Measurements from ENCODE around the gene ADPRS. TPM values are rescaled to one million over a fixed set of nuclear protein-coding genes. Genes with fewer than 3 reads are reported as not detected.

Gene ADPRS
- total and polyA plus RNA-seq, 2 donors (not counting 3 experiments of a cell fraction or from before 2014, with no cell fraction given), result 32.9 to 48.1 TPM

DNA sequence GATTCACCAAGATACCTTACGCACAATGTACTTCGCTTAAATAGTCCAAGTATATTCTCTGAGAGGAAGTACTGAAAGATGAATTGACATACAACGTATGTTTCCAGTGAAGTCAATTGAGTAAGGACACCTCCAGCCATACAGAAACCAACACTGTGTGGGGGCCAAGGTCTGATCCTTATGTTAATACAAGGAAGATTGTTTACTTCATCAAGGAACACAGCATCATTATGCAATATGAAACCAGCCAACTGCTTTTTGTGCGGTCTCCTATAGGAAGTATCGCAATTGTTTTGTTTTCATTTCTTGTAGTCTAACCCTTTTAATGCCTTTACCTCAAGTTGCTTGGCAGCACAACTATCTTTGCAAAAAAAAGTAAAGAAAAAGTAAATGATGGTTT is 33.0 kb upstream of the ADPRS start:
- FAIRE-seq (no peak), DNase-seq (ENCODE audit: low read depth, low spot score) (no peak)
- Histone ChIP-seq H3K4me2 (ENCODE audit: insufficient read depth, low read length) (no peak overlapping the region), H3K79me2 (ENCODE audit: control insufficient read depth, insufficient read depth, low read length) (no peaks in the 10 kb centered on the region), H3K27ac (ENCODE audit: insufficient read depth, low read depth, low read length) (no peak overlapping the region), H3K9me3 (replicated peaks; ENCODE audit: control insufficient read depth, insufficient read depth, low read length) (no peaks in the 10 kb centered on the region), H3K4me3 (replicated peaks in 1 of 3; ENCODE audit: insufficient read depth in 1 of 3, low read depth in 1 of 3, low read length in 3 of 3) (no peak overlapping the region), H3K4me1 (ENCODE audit: control insufficient read depth, extremely low read depth, insufficient read depth, low read length) (no peaks in the 10 kb centered on the region), H3K9me1 (replicated peaks; ENCODE audit: control insufficient read depth, extremely low read depth, insufficient read depth, low read length) (no peaks in the 10 kb centered on the region), H2AFZ (ENCODE audit: low read depth, low read length) (no peak overlapping the region), H3K36me3 (ENCODE audit: control insufficient read depth in 2 of 2, extremely low read depth in 1 of 2, insufficient read depth in 2 of 2, low read length in 2 of 2) (peaks cover 2% of the 10 kb centered on the region in 2 experiments), H4K20me1 (replicated peaks; ENCODE audit: control insufficient read depth, extremely low read depth, insufficient read depth, low read length) (no peaks in the 10 kb centered on the region), H3K27me3 (ENCODE audit: control insufficient read depth in 2 of 2, insufficient read depth in 2 of 2, low read length in 2 of 2) (no peaks in the 10 kb centered on the region), H3K9ac (replicated peaks; ENCODE audit: extremely low read depth, insufficient read depth, low read length) (no peak overlapping the region)
- TF ChIP-seq FOS (IDR thresholded peaks at IDR 0.05; ENCODE audit: borderline replicate concordance, insufficient read depth, low read length) (no peak), POLR2A (IDR thresholded peaks at IDR 0.05; ENCODE audit: low read depth, low read length) (no peak), GATA2 (IDR thresholded peaks at IDR 0.05; ENCODE audit: insufficient read depth, insufficient read length, low read depth, low read length) (no peak), MYC (IDR thresholded peaks at IDR 0.05; ENCODE audit: low read depth, low read length) (no peak), JUN (IDR thresholded peaks at IDR 0.05; ENCODE audit: borderline replicate concordance, insufficient read depth, insufficient read length, low read depth) (no peak)
- no TSS peak for BruUV-seq (replicated peaks)
- dilution Hi-C loops (cut with MboI; ENCODE audit: extremely low pct_ligation_motif_present, low sequenced_read_pairs) (no loop called here), intact Hi-C loops (cut with micrococcal nuclease) (no loop called here)
- POLR2A ChIA-PET, result no interaction called here
- CTCF ChIA-PET, result no interaction called here

DNA sequence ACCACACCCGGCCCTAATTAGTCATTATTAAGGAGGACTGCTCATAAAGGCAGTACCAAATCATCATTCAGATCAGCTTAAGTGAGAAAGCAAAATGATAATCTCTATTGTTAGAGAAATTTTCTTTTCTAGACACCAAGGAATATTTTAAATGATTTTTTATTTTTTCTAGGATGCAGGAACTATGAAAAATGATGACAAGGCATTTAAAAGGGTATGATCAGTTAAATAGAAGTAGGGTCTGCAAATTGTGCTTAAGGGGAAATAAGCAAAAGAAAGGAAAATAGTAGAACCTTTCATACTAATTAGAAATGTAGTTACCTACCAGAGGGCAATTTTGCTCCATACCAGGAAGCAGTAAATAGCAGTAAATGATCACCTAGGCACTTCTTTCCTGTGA is 26.4 kb upstream of the ADPRS start:
- intact Hi-C loops (cut with micrococcal nuclease) (no loop called here), dilution Hi-C loops (cut with MboI; ENCODE audit: extremely low pct_ligation_motif_present, low sequenced_read_pairs) (no loop called here)
- FAIRE-seq (no peak), DNase-seq (ENCODE audit: low read depth, low spot score) (no peak)
- CTCF ChIA-PET, result interaction anchor here (0.7 kb wide), 1 partner anchor 1773 kb away, joined by 6 read pairs; no protein-coding TSS in a partner anchor
- TF ChIP-seq, protein P1, sequence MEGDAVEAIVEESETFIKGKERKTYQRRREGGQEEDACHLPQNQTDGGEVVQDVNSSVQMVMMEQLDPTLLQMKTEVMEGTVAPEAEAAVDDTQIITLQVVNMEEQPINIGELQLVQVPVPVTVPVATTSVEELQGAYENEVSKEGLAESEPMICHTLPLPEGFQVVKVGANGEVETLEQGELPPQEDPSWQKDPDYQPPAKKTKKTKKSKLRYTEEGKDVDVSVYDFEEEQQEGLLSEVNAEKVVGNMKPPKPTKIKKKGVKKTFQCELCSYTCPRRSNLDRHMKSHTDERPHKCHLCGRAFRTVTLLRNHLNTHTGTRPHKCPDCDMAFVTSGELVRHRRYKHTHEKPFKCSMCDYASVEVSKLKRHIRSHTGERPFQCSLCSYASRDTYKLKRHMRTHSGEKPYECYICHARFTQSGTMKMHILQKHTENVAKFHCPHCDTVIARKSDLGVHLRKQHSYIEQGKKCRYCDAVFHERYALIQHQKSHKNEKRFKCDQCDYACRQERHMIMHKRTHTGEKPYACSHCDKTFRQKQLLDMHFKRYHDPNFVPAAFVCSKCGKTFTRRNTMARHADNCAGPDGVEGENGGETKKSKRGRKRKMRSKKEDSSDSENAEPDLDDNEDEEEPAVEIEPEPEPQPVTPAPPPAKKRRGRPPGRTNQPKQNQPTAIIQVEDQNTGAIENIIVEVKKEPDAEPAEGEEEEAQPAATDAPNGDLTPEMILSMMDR (IDR thresholded peaks at IDR 0.05; ENCODE audit: extremely low read depth in 1 of 2, insufficient read depth in 1 of 2, low read depth in 1 of 2, low read length in 2 of 2), result no peak
- TF ChIP-seq EZH2 (IDR thresholded peaks at IDR 0.05; ENCODE audit: borderline replicate concordance, low read depth, low read length, severe bottlenecking) (no peak), POLR2A (IDR thresholded peaks at IDR 0.05; ENCODE audit: low read depth, low read length) (no peak), FOS (IDR thresholded peaks at IDR 0.05; ENCODE audit: borderline replicate concordance, insufficient read depth, low read length) (no peak), JUN (IDR thresholded peaks at IDR 0.05; ENCODE audit: borderline replicate concordance, insufficient read depth, insufficient read length, low read depth) (no peak), MYC (IDR thresholded peaks at IDR 0.05; ENCODE audit: low read depth, low read length) (no peak), GATA2 (IDR thresholded peaks at IDR 0.05; ENCODE audit: insufficient read depth, insufficient read length, low read depth, low read length) (no peak), POLR2AphosphoS5 (IDR thresholded peaks at IDR 0.05; ENCODE audit: insufficient read depth, low read depth, low read length) (no peak)
- TF ChIP-seq, protein P2, sequence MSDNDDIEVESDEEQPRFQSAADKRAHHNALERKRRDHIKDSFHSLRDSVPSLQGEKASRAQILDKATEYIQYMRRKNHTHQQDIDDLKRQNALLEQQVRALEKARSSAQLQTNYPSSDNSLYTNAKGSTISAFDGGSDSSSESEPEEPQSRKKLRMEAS (IDR thresholded peaks at IDR 0.05; ENCODE audit: insufficient read depth, insufficient read length), result no peak
- no peaks in the 10 kb centered on the region for H3K79me2 ChIP-seq (ENCODE audit: control insufficient read depth, insufficient read depth, low read length)
- no peaks in the 10 kb centered on the region for H3K4me1 ChIP-seq (ENCODE audit: control insufficient read depth, extremely low read depth, insufficient read depth, low read length)
- no peaks in the 10 kb centered on the region for H3K9me1 ChIP-seq (replicated peaks; ENCODE audit: control insufficient read depth, extremely low read depth, insufficient read depth, low read length)
- H3K27me3 ChIP-seq (ENCODE audit: control insufficient read depth in 2 of 2, insufficient read depth in 2 of 2, low read length in 2 of 2), result no peaks in the 10 kb centered on the region
- no peak overlapping the region for H3K4me3 ChIP-seq (replicated peaks in 1 of 3; ENCODE audit: insufficient read depth in 1 of 3, low read depth in 1 of 3, low read length in 3 of 3)
- no peak overlapping the region for H3K4me2 ChIP-seq (ENCODE audit: insufficient read depth, low read length)
- H3K36me3 ChIP-seq (ENCODE audit: control insufficient read depth in 2 of 2, extremely low read depth in 1 of 2, insufficient read depth in 2 of 2, low read length in 2 of 2), result no peaks in the 10 kb centered on the region
- H3K9ac ChIP-seq (replicated peaks; ENCODE audit: extremely low read depth, insufficient read depth, low read length), result no peak overlapping the region
- H3K9me3 ChIP-seq (replicated peaks; ENCODE audit: control insufficient read depth, insufficient read depth, low read length), result no peaks in the 10 kb centered on the region
- no peak overlapping the region for H2AFZ ChIP-seq (ENCODE audit: low read depth, low read length)
- no TSS peak for BruUV-seq (replicated peaks)
- no peak overlapping the region for H3K27ac ChIP-seq (ENCODE audit: insufficient read depth, low read depth, low read length)
- POLR2A ChIA-PET, result no interaction called here
- H4K20me1 ChIP-seq (replicated peaks; ENCODE audit: control insufficient read depth, extremely low read depth, insufficient read depth, low read length), result no peaks in the 10 kb centered on the region

Data from endothelial cell of umbilical vein (primary cell).